HuH-7.5 (cell line): ENCODE results near the gene UBD.

Experiments used
- DNase-seq: peaks from one replicate; pipeline ENCODE4 v3.0.0; 2011; ENCODE audit warnings: low spot score

Gene UBD

GRCh38 chr6:29561091-29561490 is 1.6 kb upstream of the UBD start:
- no peak for DNase-seq

- no peak for DNase-seq
These were observed 973 bp downstream of the UBD start for GRCh38 chr6:29558439-29559079.

- no peak for DNase-seq
These were observed 2.2 kb downstream of the UBD start for GRCh38 chr6:29557320-29557719.

GRCh38 chr6:29554764-29555163 is 4.8 kb downstream of the UBD start:
- no peak for DNase-seq

- DNase-seq = no peak
These were observed 6.1 kb downstream of the UBD start for GRCh38 chr6:29553268-29554057.

- DNase-seq = no peak
These were observed 7.0 kb downstream of the UBD start for GRCh38 chr6:29552512-29553051.

GRCh38 chr6:29547573-29547972 is 12.0 kb downstream of the UBD start:
- no peak for DNase-seq

- DNase-seq = no peak
These were observed 21.7 kb downstream of the UBD start for GRCh38 chr6:29537714-29538403.

GRCh38 chr6:29532320-29532951 is 27.1 kb downstream of the UBD start:
- DNase-seq = no peak

- DNase-seq = no peak
These were observed 27.9 kb downstream of the UBD start for GRCh38 chr6:29531668-29532067.

- no peak for DNase-seq
These were observed 28.7 kb downstream of the UBD start for GRCh38 chr6:29530671-29531310.

GRCh38 chr6:29529956-29530355 is 29.6 kb downstream of the UBD start:
- no peak for DNase-seq

GRCh38 chr6:29528988-29529560 is 30.5 kb downstream of the UBD start:
- no peak for DNase-seq

- DNase-seq = no peak
These were observed 31.1 kb downstream of the UBD start for GRCh38 chr6:29528300-29528931.

GRCh38 chr6:29527564-29527963 is 32.0 kb downstream of the UBD start:
- DNase-seq = no peak

GRCh38 chr6:29527126-29527525 is 32.4 kb downstream of the UBD start:
- DNase-seq = no peak

- DNase-seq = no peak
These were observed 34.3 kb downstream of the UBD start for GRCh38 chr6:29525311-29525639.

GRCh38 chr6:29524444-29525310 is 34.9 kb downstream of the UBD start:
- DNase-seq = no peak

- no peak for DNase-seq
These were observed 35.5 kb downstream of the UBD start for GRCh38 chr6:29524044-29524443.

GRCh38 chr6:29522227-29522626 is 37.3 kb downstream of the UBD start:
- DNase-seq = no peak
